K562 (cell line): Measurements from ENCODE around the gene GMEB2. TPM values are rescaled to one million over a fixed set of nuclear protein-coding genes. Genes with fewer than 3 reads are reported as not detected.

ENCODE experiments used
- BRCA1 ChIP-seq, 2 experiments: fragments of 450-650 bp in 1 of 2; sonication (generic) in 1 of 2; formaldehyde crosslinking in 1 of 2; IDR thresholded peaks; 2 replicates each; pipeline versions ENCODE4 v1.5.0 to v1.6.1; 2017 to 2020; ENCODE audit warnings: mild to moderate bottlenecking in 1 of 2, missing genetic modification reagents in 1 of 2
- ESRRA ChIP-seq: fragments of 450-650 bp; IDR thresholded peaks from 2 replicates; pipeline ENCODE4 v1.6.1; 2014; ENCODE audit warnings: low read depth, mild to moderate bottlenecking, moderate library complexity, borderline replicate concordance
- ETV1 ChIP-seq: fragments of 450-650 bp; conservative IDR thresholded peaks from 2 replicates; pipeline ENCODE4 v1.6.1; 2016; ENCODE audit warnings: missing genetic modification characterization, control low read depth, low read depth, missing compliant biosample characterization
- FIP1L1 ChIP-seq: fragments of 200-400 bp; formaldehyde crosslinking; IDR thresholded peaks from 2 replicates; pipeline ENCODE4 v1.6.1; 2018; ENCODE audit warnings: mild to moderate bottlenecking, low read depth, low read length; ENCODE audit not compliant: poor library complexity, severe bottlenecking
- KHSRP ChIP-seq: fragments of 450-650 bp; IDR thresholded peaks from 2 replicates; pipeline ENCODE4 v1.6.1; 2017
- MAFG ChIP-seq: fragments of 450-650 bp; conservative IDR thresholded peaks from 2 replicates; pipeline ENCODE4 v1.6.1; 2016; ENCODE audit warnings: missing genetic modification characterization, missing compliant biosample characterization
- MBD1 ChIP-seq: fragments of 250-450 bp; sonication (Bioruptor Pico); IDR thresholded peaks from 2 replicates; pipeline ENCODE4 v1.8.0; 2022; ENCODE audit warnings: inconsistent platforms
- NBN ChIP-seq: fragments of 450-650 bp; IDR thresholded peaks from 2 replicates; pipeline ENCODE4 v1.6.1; 2016; ENCODE audit warnings: low read depth, mild to moderate bottlenecking
- NFIC ChIP-seq: fragments of 450-650 bp; IDR thresholded peaks from 2 replicates; pipeline ENCODE4 v1.6.1; 2017; ENCODE audit warnings: mild to moderate bottlenecking, inconsistent platforms
- NR1H2 ChIP-seq: sonication (generic); formaldehyde crosslinking; IDR thresholded peaks from 2 replicates; pipeline ENCODE4 v1.4.0; 2020; ENCODE audit warnings: mild to moderate bottlenecking, missing genetic modification reagents
- PPARD ChIP-seq: fragments of 250-450 bp; sonication (Bioruptor Pico); IDR thresholded peaks from 2 replicates; pipeline ENCODE4 v1.8.0; 2022; ENCODE audit warnings: inconsistent platforms, mild to moderate bottlenecking, moderate library complexity
- RB1 ChIP-seq: fragments of 450-650 bp; IDR thresholded peaks from 2 replicates; pipeline ENCODE4 v1.6.1; 2017; ENCODE audit warnings: low read depth, mild to moderate bottlenecking
- RCOR1 ChIP-seq, 2 experiments: IDR thresholded peaks; 2 replicates each; pipeline ENCODE4 v1.6.1; 2012; ENCODE audit warnings: low read depth in 2 of 2, low read length in 2 of 2, borderline replicate concordance in 1 of 2, improper control_type of control experiment in 1 of 2
- STAG1 ChIP-seq: sonication (generic); formaldehyde crosslinking; IDR thresholded peaks from 2 replicates; pipeline ENCODE4 v1.5.0; 2020; ENCODE audit warnings: missing genetic modification reagents, borderline replicate concordance
- STAT6 ChIP-seq: sonication (generic); formaldehyde crosslinking; IDR thresholded peaks from 2 replicates; pipeline ENCODE4 v1.8.1; 2023; ENCODE audit warnings: mild to moderate bottlenecking, missing genetic modification reagents
- ZFP30 ChIP-seq: fragments of 250-450 bp; sonication (Bioruptor Pico); IDR thresholded peaks from 2 replicates; pipeline ENCODE4 v1.8.0; 2022; ENCODE audit warnings: moderate library complexity, mild to moderate bottlenecking, inconsistent platforms, borderline replicate concordance
- polyA plus RNA-seq, 8 experiments: library from polyadenylated mRNA; depleted of rRNA in 4 of 8; stranded (reverse) in 5 of 8; unstranded in 3 of 8; fragments of >200 nt; fragmentation: Nextera tagmentation in 2 of 8; fragmentation: Illumina TruSeq in 1 of 8; extraction: Ambion mirVana in 2 of 8; extraction: Trizol in 1 of 8; gene quantifications; 2 replicates each; pipeline versions ENCODE4 v1.2.1 to v1.2.3, GENCODE V29; 2011 to 2014; ENCODE audit warnings: inconsistent platforms in 1 of 8, missing spikeins in 1 of 8
- total RNA-seq, 7 experiments: library from RNA; depleted of rRNA in 6 of 7; stranded (reverse); fragments of >200 nt in 6 of 7; fragmentation: Illumina TruSeq in 2 of 7; extraction: Trizol in 2 of 7; gene quantifications; 2 replicates each; pipeline versions ENCODE4 v1.2.1 to v1.2.3, GENCODE V29; 2011 to 2021; ENCODE audit warnings: low replicate concordance in 1 of 7
- TF ChIP-seq, protein P1 (sequence below): sonication (generic); IDR thresholded peaks from 2 replicates; pipeline ENCODE4 v1.6.1; 2016
- TF ChIP-seq, protein P2 (sequence below): fragments of 250-450 bp; sonication (Bioruptor Pico); IDR thresholded peaks from 2 replicates; pipeline ENCODE4 v1.8.0; 2021; ENCODE audit warnings: borderline replicate concordance, mild to moderate bottlenecking, moderate library complexity; ENCODE audit not compliant: poor library complexity, severe bottlenecking

The GMEB2 gene
- total and polyA plus RNA-seq, 9 of the 15 experiments (the other 6 are each of a cell fraction or from before 2014, with no cell fraction given) = 0.03 to 13.9 (median 6.3) TPM

DNA sequence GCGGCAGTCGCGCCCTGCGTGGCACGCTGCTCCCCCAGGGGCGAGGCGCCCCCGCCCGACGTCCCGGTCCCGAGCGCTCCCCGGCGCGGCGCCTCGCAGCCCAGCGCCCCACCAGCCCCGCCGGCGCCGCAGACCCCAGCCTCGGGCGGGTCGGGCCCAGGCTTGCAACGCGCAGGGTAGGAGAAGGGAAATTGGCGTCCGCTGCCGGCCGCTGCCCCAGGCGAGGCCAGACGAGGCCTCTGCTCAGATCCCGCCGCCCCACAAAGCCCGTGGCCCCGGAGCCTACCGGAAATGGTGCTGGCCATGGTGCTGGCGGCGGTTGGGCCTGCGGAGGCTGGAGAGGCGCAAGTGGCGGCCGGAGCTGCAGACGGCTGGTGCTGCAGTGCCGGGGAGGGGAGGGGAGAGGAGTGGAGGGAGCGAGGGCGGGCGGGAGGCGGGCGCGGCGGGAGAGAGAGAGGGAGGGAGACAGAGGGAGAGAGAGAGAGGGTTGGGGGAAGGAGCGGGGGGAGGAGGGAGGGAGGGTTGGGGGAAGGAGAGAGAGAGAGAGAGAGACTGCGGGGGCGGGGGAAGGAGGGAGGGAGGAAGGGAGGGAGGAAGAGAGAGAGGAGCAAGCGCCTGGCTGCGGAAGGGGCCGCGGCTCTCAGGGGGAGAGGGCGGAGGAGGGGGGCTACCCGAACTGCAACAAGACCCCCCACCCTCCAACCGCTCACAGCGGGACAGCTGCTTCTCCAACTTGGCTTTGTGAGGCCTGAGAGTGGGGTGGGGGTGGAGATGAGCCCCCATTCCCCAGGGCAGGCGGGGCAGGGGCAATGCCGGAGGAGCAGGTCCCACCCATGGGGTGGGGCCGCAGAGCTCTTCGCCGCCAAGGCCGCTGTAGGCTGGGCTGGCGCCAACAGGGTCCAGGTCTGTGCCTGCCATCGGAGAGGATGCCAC lies 26.4 kb upstream of the GMEB2 start, which contains the start of gene STMN3 (continued):
- TF ChIP-seq STAT6 (peak; percentile 63; the same call in 1 of the 2 replicates), ESRRA (peak; percentile 30; the same call in 1 of the 2 replicates), BRCA1 (IDR thresholded peaks at IDR 0.05) (no peak), BRCA1 (CRISPR knock-in tag; IDR thresholded peaks at IDR 0.05) (no peak), NBN (no peak), RCOR1 (IDR thresholded peaks at IDR 0.05; ENCODE audit: borderline replicate concordance in 1 of 2, low read depth in 2 of 2, low read length in 2 of 2) (peak in 1 of 2 experiments; percentile 83; a peak in 2 of 4 replicates), STAG1 (CRISPR knock-in tag) (no peak; the same call in 1 of the 2 replicates), KHSRP (no peak), ZFP30 (CRISPR knock-in tag) (no peak), PPARD (no peak), RB1 (peak; percentile 82), FIP1L1 (peak; percentile 78), NFIC (0 out of 2 replicates have a peak, but pooled peaks have one; percentile 44), NR1H2 (no peak), MBD1 (CRISPR knock-in tag) (no peak), ETV1 (peak; percentile 97), MAFG (tag) (no peak)
- TF ChIP-seq, protein P1, sequence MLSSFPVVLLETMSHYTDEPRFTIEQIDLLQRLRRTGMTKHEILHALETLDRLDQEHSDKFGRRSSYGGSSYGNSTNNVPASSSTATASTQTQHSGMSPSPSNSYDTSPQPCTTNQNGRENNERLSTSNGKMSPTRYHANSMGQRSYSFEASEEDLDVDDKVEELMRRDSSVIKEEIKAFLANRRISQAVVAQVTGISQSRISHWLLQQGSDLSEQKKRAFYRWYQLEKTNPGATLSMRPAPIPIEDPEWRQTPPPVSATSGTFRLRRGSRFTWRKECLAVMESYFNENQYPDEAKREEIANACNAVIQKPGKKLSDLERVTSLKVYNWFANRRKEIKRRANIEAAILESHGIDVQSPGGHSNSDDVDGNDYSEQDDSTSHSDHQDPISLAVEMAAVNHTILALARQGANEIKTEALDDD = no peak
- TF ChIP-seq, protein P2, sequence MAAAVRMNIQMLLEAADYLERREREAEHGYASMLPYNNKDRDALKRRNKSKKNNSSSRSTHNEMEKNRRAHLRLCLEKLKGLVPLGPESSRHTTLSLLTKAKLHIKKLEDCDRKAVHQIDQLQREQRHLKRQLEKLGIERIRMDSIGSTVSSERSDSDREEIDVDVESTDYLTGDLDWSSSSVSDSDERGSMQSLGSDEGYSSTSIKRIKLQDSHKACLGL (CRISPR knock-in tag) = no peak
